GM10248 (cell line): Measurements from ENCODE around the gene PARVA.

Experiments used
- CTCF ChIA-PET: fragments of 300-600 bp; sonication (Branson Sonifier 250); formaldehyde crosslinking; extraction: SDS; loops from one replicate; lab custom pipeline; 2021; ENCODE audit warnings: antibody characterized with exemption; lab: Yijun Ruan, JAX
- POLR2A ChIA-PET: fragments of 350-650 bp; sonication (Branson Sonifier 250); formaldehyde crosslinking; extraction: SDS; loops from one replicate; lab custom pipeline; 2020; ENCODE audit warnings: antibody characterized with exemption; lab: Yijun Ruan, JAX
- DNase-seq: peaks from one replicate; pipeline ENCODE4 v3.0.0; 2012; ENCODE audit errors: extremely low spot score
- TF ChIP-seq, protein P1 (sequence below): IDR thresholded peaks from 2 replicates; pipeline ENCODE4 v1.5.1; 2012; ENCODE audit warnings: mild to moderate bottlenecking, low read depth; ENCODE audit errors: extremely low read depth, missing control alignments, control extremely low read depth

Gene PARVA

GRCh38 chr11:12565406-12565805 is 188.0 kb downstream of the PARVA start:
- TF ChIP-seq, protein P1, sequence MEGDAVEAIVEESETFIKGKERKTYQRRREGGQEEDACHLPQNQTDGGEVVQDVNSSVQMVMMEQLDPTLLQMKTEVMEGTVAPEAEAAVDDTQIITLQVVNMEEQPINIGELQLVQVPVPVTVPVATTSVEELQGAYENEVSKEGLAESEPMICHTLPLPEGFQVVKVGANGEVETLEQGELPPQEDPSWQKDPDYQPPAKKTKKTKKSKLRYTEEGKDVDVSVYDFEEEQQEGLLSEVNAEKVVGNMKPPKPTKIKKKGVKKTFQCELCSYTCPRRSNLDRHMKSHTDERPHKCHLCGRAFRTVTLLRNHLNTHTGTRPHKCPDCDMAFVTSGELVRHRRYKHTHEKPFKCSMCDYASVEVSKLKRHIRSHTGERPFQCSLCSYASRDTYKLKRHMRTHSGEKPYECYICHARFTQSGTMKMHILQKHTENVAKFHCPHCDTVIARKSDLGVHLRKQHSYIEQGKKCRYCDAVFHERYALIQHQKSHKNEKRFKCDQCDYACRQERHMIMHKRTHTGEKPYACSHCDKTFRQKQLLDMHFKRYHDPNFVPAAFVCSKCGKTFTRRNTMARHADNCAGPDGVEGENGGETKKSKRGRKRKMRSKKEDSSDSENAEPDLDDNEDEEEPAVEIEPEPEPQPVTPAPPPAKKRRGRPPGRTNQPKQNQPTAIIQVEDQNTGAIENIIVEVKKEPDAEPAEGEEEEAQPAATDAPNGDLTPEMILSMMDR: no peak
- CTCF ChIA-PET: no interaction called here
- no peak for DNase-seq
- POLR2A ChIA-PET: no interaction called here

GRCh38 chr11:12567746-12568460 is 190.5 kb downstream of the PARVA start:
- TF ChIP-seq, protein P1: no peak
- CTCF ChIA-PET: no interaction called here
- POLR2A ChIA-PET: no interaction called here
- DNase-seq: no peak

GRCh38 chr11:12569499-12570425 is 192.4 kb downstream of the PARVA start:
- TF ChIP-seq, protein P1: no peak
- CTCF ChIA-PET: interaction anchor here (1.3 kb wide), 1 partner anchor 10 kb away, joined by 3 read pairs; no protein-coding TSS in a partner anchor
- no peak for DNase-seq
- POLR2A ChIA-PET: no interaction called here

DNA sequence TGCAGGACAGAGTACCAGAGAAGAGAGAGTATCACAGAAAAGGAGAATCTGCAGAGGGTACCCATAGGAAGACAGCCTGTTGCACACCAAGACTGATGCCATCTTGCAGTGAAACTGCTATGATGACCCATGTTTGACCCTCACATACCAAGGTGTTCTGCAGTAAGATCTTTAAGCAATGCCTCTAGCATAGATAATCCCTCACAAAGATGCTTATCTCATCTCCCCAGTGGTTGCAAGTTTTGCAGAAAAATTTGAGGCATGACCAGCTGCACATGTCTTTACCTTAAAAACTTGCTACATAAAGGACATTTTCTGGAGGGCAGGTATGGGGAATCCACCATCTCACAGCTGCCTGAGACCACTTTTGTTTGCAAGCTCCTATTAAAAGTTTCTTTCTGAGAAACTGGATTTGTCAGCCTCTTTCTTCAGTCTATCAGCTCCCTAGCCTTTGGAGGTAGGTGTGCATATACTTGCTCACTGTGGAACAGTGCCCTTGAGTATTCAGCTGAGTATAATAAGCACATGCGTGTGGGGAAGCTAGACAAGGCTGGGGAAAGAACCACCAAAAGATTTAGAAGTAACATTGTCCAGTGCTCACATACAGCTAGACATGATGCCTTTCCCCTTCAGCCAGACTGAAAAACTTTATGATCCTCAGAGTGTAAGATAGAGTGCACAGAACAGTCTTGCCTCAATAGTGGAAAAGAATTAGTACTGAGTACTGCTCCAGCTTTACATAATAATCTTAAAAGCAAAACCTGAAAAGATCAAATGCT is 196.5 kb downstream of the PARVA start:
- ChIA-PET POLR2A (no interaction called here), CTCF (interaction anchor here (0.8 to 2.5 kb wide), 4 partner anchors 13 to 243 kb away, joined by 3 to 11 read pairs (median 4); no protein-coding TSS in a partner anchor)
- no peak for DNase-seq
- TF ChIP-seq, protein P1: no peak

DNA sequence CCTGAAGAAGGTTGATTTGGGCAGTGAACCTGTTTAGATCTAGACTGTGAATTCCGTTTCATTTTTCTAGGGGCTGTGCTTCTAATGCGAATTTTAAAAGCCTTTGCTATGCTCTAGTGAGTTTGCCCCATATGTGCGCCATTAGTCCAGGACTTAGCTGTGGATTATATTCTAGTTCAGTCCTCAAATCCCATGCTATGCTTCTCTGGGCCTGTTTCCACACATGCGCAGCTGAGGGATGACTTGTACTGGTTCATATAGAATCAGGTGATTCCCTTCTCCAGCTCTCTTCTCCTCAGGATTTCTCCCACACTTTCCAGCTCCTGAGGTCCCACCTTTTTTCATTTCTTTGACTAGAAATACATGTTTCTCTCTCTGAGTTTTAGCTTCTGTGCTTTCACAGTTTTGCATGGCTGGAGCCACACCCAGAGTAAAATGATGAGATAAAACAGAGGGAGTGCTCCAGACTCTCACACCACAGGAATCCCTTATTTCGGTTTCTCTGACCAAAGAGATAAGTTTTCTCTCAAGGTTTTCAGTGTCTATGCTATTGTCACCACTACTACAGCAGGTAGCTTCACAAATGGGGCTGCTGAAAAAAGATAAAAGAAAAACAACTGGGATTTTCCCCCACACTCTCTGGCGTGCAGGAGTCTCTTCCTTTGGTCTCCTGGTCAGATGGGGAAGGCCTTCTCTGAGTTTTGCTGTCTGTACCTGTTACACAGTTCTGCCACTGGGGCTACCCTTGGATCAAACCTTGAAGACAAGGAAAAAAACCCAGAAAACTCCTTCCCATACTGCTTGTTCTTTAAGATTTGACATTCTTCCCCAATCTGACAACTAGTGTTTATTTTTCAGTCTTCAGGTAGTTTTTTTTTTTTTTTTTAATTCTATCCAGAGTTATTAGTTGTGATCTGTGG is 200.6 kb downstream of the PARVA start:
- no peak for DNase-seq
- ChIA-PET POLR2A (no interaction called here), CTCF (interaction anchor here (1.4 kb wide), 1 partner anchor 8 kb away, joined by 4 read pairs; no protein-coding TSS in a partner anchor)
- TF ChIP-seq, protein P1: no peak
